ENCODE results near the gene PALM2AKAP2.

Gene PALM2AKAP2

GRCh38 chr9:109767404-109767803 is 12.6 kb upstream of the PALM2AKAP2 start:
- no peak for TF ChIP-seq CTCF (IDR thresholded peaks at IDR 0.05; ENCODE audit: low read depth, low read length, missing control alignments)
- no peak for DNase-seq
- no peaks in the 10 kb centered on the region for H3K27me3 ChIP-seq (replicated peaks)
- in situ Hi-C loops (cut with HindIII; ENCODE audit: low pct_ligation_motif_present, low sequenced_read_pairs), result no loop called here
- H3K27ac ChIP-seq, result no peak overlapping the region
- H3K4me3 ChIP-seq (ENCODE audit: low read depth, low read length), result no peak overlapping the region
- H3K36me3 ChIP-seq (replicated peaks), result no peaks in the 10 kb centered on the region

- no peak for DNase-seq
- no peaks in the 10 kb centered on the region for H3K27me3 ChIP-seq (replicated peaks)
- in situ Hi-C loops (cut with HindIII; ENCODE audit: low pct_ligation_motif_present, low sequenced_read_pairs), result no loop called here
- no peak overlapping the region for H3K27ac ChIP-seq
- no peak overlapping the region for H3K4me3 ChIP-seq (ENCODE audit: low read depth, low read length)
- H3K36me3 ChIP-seq (replicated peaks), result no peaks in the 10 kb centered on the region
- no peak for TF ChIP-seq CTCF (IDR thresholded peaks at IDR 0.05; ENCODE audit: low read depth, low read length, missing control alignments)
Observed at GRCh38 chr9:109767814-109768213, 12.2 kb upstream of the PALM2AKAP2 start.

- H3K36me3 ChIP-seq (replicated peaks), result no peaks in the 10 kb centered on the region
- no peak for TF ChIP-seq CTCF (IDR thresholded peaks at IDR 0.05; ENCODE audit: low read depth, low read length, missing control alignments)
- no peaks in the 10 kb centered on the region for H3K27me3 ChIP-seq (replicated peaks)
- H3K4me3 ChIP-seq (ENCODE audit: low read depth, low read length), result no peak overlapping the region
- no peak overlapping the region for H3K27ac ChIP-seq
- in situ Hi-C loops (cut with HindIII; ENCODE audit: low pct_ligation_motif_present, low sequenced_read_pairs), result no loop called here
- no peak for DNase-seq
Observed at GRCh38 chr9:109769250-109769649, 10.7 kb upstream of the PALM2AKAP2 start.

GRCh38 chr9:109770101-109770500 is 9.9 kb upstream of the PALM2AKAP2 start:
- Histone ChIP-seq H3K36me3 (replicated peaks) (no peaks in the 10 kb centered on the region), H3K27ac (no peak overlapping the region), H3K4me3 (ENCODE audit: low read depth, low read length) (no peak overlapping the region), H3K27me3 (replicated peaks) (no peaks in the 10 kb centered on the region)
- TF ChIP-seq CTCF (IDR thresholded peaks at IDR 0.05; ENCODE audit: low read depth, low read length, missing control alignments), result no peak
- DNase-seq, result no peak
- in situ Hi-C loops (cut with HindIII; ENCODE audit: low pct_ligation_motif_present, low sequenced_read_pairs), result no loop called here

GRCh38 chr9:109771087-109771486 is 8.9 kb upstream of the PALM2AKAP2 start:
- no peak for DNase-seq
- Histone ChIP-seq H3K27ac (no peak overlapping the region), H3K27me3 (replicated peaks) (no peaks in the 10 kb centered on the region), H3K4me3 (ENCODE audit: low read depth, low read length) (no peak overlapping the region), H3K36me3 (replicated peaks) (no peaks in the 10 kb centered on the region)
- in situ Hi-C loops (cut with HindIII; ENCODE audit: low pct_ligation_motif_present, low sequenced_read_pairs), result no loop called here
- no peak for TF ChIP-seq CTCF (IDR thresholded peaks at IDR 0.05; ENCODE audit: low read depth, low read length, missing control alignments)

- H3K36me3 ChIP-seq (replicated peaks), result no peaks in the 10 kb centered on the region
- no peak for TF ChIP-seq CTCF (IDR thresholded peaks at IDR 0.05; ENCODE audit: low read depth, low read length, missing control alignments)
- H3K4me3 ChIP-seq (ENCODE audit: low read depth, low read length), result no peak overlapping the region
- H3K27me3 ChIP-seq (replicated peaks), result no peaks in the 10 kb centered on the region
- no peak for DNase-seq
- in situ Hi-C loops (cut with HindIII; ENCODE audit: low pct_ligation_motif_present, low sequenced_read_pairs), result no loop called here
- H3K27ac ChIP-seq, result no peak overlapping the region
Observed at GRCh38 chr9:109771796-109772531, 8.0 kb upstream of the PALM2AKAP2 start.
